Body of pancreas (tissue), 4 donors: ENCODE measurements around the gene TRAK1. TPM values are rescaled to one million over a fixed set of nuclear protein-coding genes. Genes with fewer than 3 reads are reported as not detected.

Experiments
- ATAC-seq: fragments of 150-250 bp; one replicate; pipeline ENCODE4 v1.9.1; 2016
- DNase-seq, 4 donors: peaks; one replicate each; pipeline ENCODE4 v3.0.0-alpha.2; 2019
- H3K27ac ChIP-seq, 4 donors: fragments of 200-600 bp; sonication (generic); 1 replicate in 3 of 4; 2 replicates in 1 of 4; pipeline versions ENCODE4 v1.5.1 to v1.6.1; 2016 to 2019; ENCODE audit warnings: mild to moderate bottlenecking in 1 of 4, mixed read lengths in 1 of 4, moderate library complexity in 1 of 4
- H3K27me3 ChIP-seq, 2 donors: fragments of 200-600 bp; sonication (generic); one replicate each; pipeline ENCODE4 v1.6.0; 2016; ENCODE audit warnings: mild to moderate bottlenecking in 1 of 2
- H3K36me3 ChIP-seq, 2 donors: fragments of 200-600 bp; sonication (generic); replicated peaks in 1 of 2; 2 replicates each; pipeline ENCODE4 v1.5.1; 2016; ENCODE audit warnings: low read depth in 2 of 2; ENCODE audit not compliant: insufficient read depth in 1 of 2
- H3K4me1 ChIP-seq: fragments of 200-600 bp; sonication (generic); one replicate; pipeline ENCODE4 v1.6.0; 2016
- H3K4me3 ChIP-seq, 2 donors: fragments of 200-600 bp; sonication (generic); 1 replicate in 1 of 2; 2 replicates in 1 of 2; pipeline ENCODE4 v1.5.1; 2016 to 2019
- H3K9me3 ChIP-seq, 3 donors: fragments of 200-600 bp; sonication (generic); 1 replicate in 2 of 3; 2 replicates in 1 of 3; pipeline ENCODE4 v1.5.1; 2016
- CTCF ChIP-seq, 7 experiments: fragments of 450-650 bp in 4 of 7; fragments of 200-600 bp in 3 of 7; sonication (generic) in 3 of 7; IDR thresholded peaks; one replicate each; pipeline ENCODE4 v1.5.1; 2016 to 2019; ENCODE audit warnings: antibody characterized with exemption in 7 of 7
- POLR2A ChIP-seq, 3 donors: fragments of 450-650 bp; IDR thresholded peaks; one replicate each; pipeline ENCODE4 v1.6.1; 2016; ENCODE audit warnings: antibody characterized with exemption in 3 of 3, mild to moderate bottlenecking in 2 of 3
- WGBS, 2 donors: methylation state at CpG; one replicate each; pipeline ENCODE4 v1.1.5; 2017; 5-methylcytosine and 5-hydroxymethylcytosine counted together
- intact Hi-C: fragments of 100-400 bp; cut with DNase I; formaldehyde crosslinking; loops from one replicate; pipeline ENCODE4 v1.15.1; 2023
- total RNA-seq, 2 donors: library from RNA; depleted of rRNA; stranded (reverse); fragments of >200 nt; gene quantifications; one replicate each; pipeline ENCODE4 v1.1.0, GENCODE V29; 2016

The TRAK1 gene
- total RNA-seq, 2 donors from 2014 or later, result 17.1 to 24.1 TPM

- Histone ChIP-seq H3K4me3 (no peak overlapping the region), H3K27me3 (no peaks in the 10 kb centered on the region), H3K36me3 (no peaks in the 10 kb centered on the region), H3K27ac (no peak overlapping the region), H3K9me3 (no peaks in the 10 kb centered on the region), H3K4me1 (peaks cover 26% of the 10 kb centered on the region)
- ATAC-seq (no peak), DNase-seq (no peak)
- WGBS, 2 donors, result 74 to 83% methylated on average over 6 to 7 of the region's 7 CpGs
- intact Hi-C loops, result no loop called here
- TF ChIP-seq POLR2A (IDR thresholded peaks at IDR 0.05), result no peak
- TF ChIP-seq CTCF (IDR thresholded peaks at IDR 0.05), result no peak
These were observed 85.3 kb downstream of the TRAK1 start for GRCh38 chr3:42176242-42177034.

DNA sequence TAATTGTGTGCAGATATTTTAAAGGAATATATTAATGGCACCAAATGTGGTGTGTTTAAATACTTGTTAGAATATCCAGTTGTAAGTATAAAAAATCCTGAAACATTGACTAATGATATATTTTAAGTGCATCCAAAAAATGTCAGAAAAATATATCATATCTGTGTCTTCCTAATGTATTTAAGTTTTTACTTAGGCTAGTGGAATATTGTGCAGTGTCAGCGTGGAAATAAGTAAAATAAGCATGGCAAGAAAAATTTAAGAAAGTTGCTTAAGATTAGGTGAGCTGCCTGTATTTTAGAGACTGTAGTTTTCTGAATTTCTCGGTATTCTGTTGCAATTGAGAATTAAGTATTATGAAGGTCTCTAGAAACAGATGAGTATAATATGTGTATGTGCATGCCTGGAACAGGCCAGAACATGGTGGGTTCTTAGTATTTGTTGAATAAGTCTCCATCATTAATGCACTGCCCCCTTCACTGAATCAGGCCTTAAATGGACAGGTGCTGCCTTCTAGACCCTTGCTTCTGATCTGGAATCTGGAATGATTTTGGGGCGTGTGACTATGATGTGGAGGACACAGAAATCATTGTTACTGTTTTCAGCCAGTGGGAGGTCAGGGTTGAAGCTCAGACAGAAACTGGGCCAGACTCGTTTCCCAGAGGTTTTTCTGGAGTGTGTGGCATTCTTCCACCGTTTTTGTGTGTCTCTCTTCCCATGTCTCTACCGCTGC is 86.1 kb downstream of the TRAK1 start:
- ATAC-seq (no peak), DNase-seq (no peak)
- Histone ChIP-seq H3K4me3 (no peak overlapping the region), H3K36me3 (no peaks in the 10 kb centered on the region), H3K4me1 (peaks cover 29% of the 10 kb centered on the region), H3K9me3 (no peaks in the 10 kb centered on the region), H3K27ac (peak overlapping the region in 1 of 4 donors; percentile 77), H3K27me3 (no peaks in the 10 kb centered on the region)
- WGBS, 2 donors, result 68 to 74% methylated on average over 6 of the region's 6 CpGs
- TF ChIP-seq POLR2A (IDR thresholded peaks at IDR 0.05) (no peak), CTCF (IDR thresholded peaks at IDR 0.05) (no peak)
- intact Hi-C loops, result no loop called here

- Histone ChIP-seq H3K27me3 (no peaks in the 10 kb centered on the region), H3K4me1 (peaks cover 29% of the 10 kb centered on the region), H3K36me3 (no peaks in the 10 kb centered on the region), H3K27ac (peak overlapping the region in 1 of 4 donors; percentile 77), H3K4me3 (no peak overlapping the region), H3K9me3 (no peaks in the 10 kb centered on the region)
- TF ChIP-seq CTCF (IDR thresholded peaks at IDR 0.05) (no peak), POLR2A (IDR thresholded peaks at IDR 0.05) (no peak)
- DNase-seq, result no peak
- no peak for ATAC-seq
- intact Hi-C loops, result no loop called here
- 88 to 94% methylated on average over 9 of the region's 9 CpGs for WGBS, 2 donors
These were observed 86.6 kb downstream of the TRAK1 start for GRCh38 chr3:42177801-42178150.

DNA sequence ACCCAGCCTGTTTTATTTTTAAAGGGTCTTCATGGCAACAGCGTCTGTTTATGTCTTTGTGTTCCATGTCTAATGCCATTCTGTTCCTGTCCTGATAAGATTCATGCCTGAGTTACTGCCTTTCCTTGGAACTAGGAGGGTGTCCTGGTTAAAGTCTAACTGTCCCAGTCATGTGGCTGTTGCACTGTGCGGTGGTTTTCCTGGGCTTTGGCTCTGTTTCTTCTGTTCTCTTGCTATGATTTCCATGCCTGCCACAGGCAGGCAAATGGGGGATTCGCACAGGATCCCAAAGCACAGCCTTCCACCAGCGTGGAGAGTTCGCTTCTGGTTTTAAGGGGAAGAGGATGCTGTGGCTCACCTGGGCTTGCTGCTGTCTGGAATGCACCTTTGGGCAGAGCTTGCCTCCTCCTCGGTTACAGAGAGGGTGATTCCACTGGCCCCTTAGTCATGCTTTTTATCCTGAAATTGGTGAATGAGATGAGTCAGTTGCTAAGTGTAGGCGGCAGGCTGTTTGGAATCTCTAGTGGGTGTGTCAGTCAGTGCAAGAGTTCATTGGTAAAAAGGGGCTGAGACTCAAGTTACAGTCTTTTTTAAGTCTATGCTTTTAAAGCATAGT is 88.1 kb downstream of the TRAK1 start:
- DNase-seq (peak in 2 of 4 donors; percentile 28 to 43), ATAC-seq (peak; percentile 68)
- WGBS, 2 donors, result 34 to 35% methylated on average over 7 of the region's 7 CpGs
- Histone ChIP-seq H3K4me3 (no peak overlapping the region), H3K9me3 (no peaks in the 10 kb centered on the region), H3K36me3 (no peaks in the 10 kb centered on the region), H3K27me3 (no peaks in the 10 kb centered on the region), H3K4me1 (peaks cover 39% of the 10 kb centered on the region), H3K27ac (peak overlapping the region in 3 of 4 donors; percentile 57 to 77 (median 69))
- TF ChIP-seq POLR2A (IDR thresholded peaks at IDR 0.05), result no peak
- no peak for TF ChIP-seq CTCF (IDR thresholded peaks at IDR 0.05)
- intact Hi-C loops, result no loop called here
